HEK293T (cell line): Measurements from ENCODE around the gene KIAA1614.

Experiments used
- CTCF ChIA-PET: fragments of 350-600 bp; formaldehyde crosslinking; extraction: SDS; loops from one replicate; lab custom pipeline; 2021; ENCODE audit warnings: antibody characterized with exemption, inconsistent platforms; lab: Yijun Ruan, JAX
- POLR2A ChIA-PET: fragments of 350-600 bp; formaldehyde crosslinking; extraction: SDS; loops from one replicate; lab custom pipeline; 2020; ENCODE audit warnings: antibody characterized with exemption, inconsistent platforms; lab: Yijun Ruan, JAX
- DNase-seq: peaks from one replicate; pipeline ENCODE4 v3.0.0; 2012; ENCODE audit warnings: mixed read lengths; ENCODE audit errors: extremely low spot score
- ARNT ChIP-seq: fragments of 450-650 bp; IDR thresholded peaks from 2 replicates; pipeline ENCODE4 v1.6.1; 2017; ENCODE audit warnings: mild to moderate bottlenecking
- BHLHE40 ChIP-seq: fragments of 450-650 bp; IDR thresholded peaks from 2 replicates; pipeline ENCODE4 v1.6.1; 2016; ENCODE audit warnings: mild to moderate bottlenecking, moderate library complexity, borderline replicate concordance
- CTBP1 ChIP-seq: fragments of 450-650 bp; IDR thresholded peaks from 2 replicates; pipeline ENCODE4 v1.6.1; 2016; ENCODE audit warnings: borderline replicate concordance
- ELF4 ChIP-seq: fragments of 450-650 bp; IDR thresholded peaks from 2 replicates; pipeline ENCODE4 v1.6.1; 2017; ENCODE audit warnings: antibody characterized with exemption
- FOXA1 ChIP-seq: fragments of 450-650 bp; IDR thresholded peaks from 2 replicates; pipeline ENCODE4 v1.6.1; 2016; ENCODE audit warnings: mild to moderate bottlenecking
- FOXK2 ChIP-seq: fragments of 450-650 bp; IDR thresholded peaks from 2 replicates; pipeline ENCODE4 v1.6.1; 2016; ENCODE audit warnings: mild to moderate bottlenecking
- FOXM1 ChIP-seq: fragments of 450-650 bp; IDR thresholded peaks from 2 replicates; pipeline ENCODE4 v1.6.1; 2017; ENCODE audit warnings: mild to moderate bottlenecking, borderline replicate concordance
- HDGF ChIP-seq: fragments of 450-650 bp; IDR thresholded peaks from 2 replicates; pipeline ENCODE4 v1.6.1; 2017; ENCODE audit warnings: antibody characterized with exemption, borderline replicate concordance
- L3MBTL2 ChIP-seq: fragments of 450-650 bp; conservative IDR thresholded peaks from 2 replicates; pipeline ENCODE4 v1.6.1; 2016; ENCODE audit warnings: mild to moderate bottlenecking
- LEF1 ChIP-seq: fragments of 450-650 bp; IDR thresholded peaks from 2 replicates; pipeline ENCODE4 v1.6.1; 2017; ENCODE audit warnings: mild to moderate bottlenecking, borderline replicate concordance
- NFRKB ChIP-seq: fragments of 450-650 bp; IDR thresholded peaks from 2 replicates; pipeline ENCODE4 v1.6.1; 2016; ENCODE audit warnings: mild to moderate bottlenecking, moderate library complexity
- SP1 ChIP-seq: fragments of 450-650 bp; IDR thresholded peaks from 2 replicates; pipeline ENCODE4 v1.6.1; 2017
- SUZ12 ChIP-seq: fragments of 450-650 bp; IDR thresholded peaks from 2 replicates; pipeline ENCODE4 v1.6.1; 2016; ENCODE audit warnings: mild to moderate bottlenecking
- TARDBP ChIP-seq: fragments of 450-650 bp; IDR thresholded peaks from 2 replicates; pipeline ENCODE4 v1.6.1; 2016
- ZNF384 ChIP-seq: fragments of 450-650 bp; IDR thresholded peaks from 2 replicates; pipeline ENCODE4 v1.6.1; 2016
- TF ChIP-seq, protein P1 (sequence below): fragments of 450-650 bp; IDR thresholded peaks from 2 replicates; pipeline ENCODE4 v1.6.1; 2016

Gene KIAA1614

DNA sequence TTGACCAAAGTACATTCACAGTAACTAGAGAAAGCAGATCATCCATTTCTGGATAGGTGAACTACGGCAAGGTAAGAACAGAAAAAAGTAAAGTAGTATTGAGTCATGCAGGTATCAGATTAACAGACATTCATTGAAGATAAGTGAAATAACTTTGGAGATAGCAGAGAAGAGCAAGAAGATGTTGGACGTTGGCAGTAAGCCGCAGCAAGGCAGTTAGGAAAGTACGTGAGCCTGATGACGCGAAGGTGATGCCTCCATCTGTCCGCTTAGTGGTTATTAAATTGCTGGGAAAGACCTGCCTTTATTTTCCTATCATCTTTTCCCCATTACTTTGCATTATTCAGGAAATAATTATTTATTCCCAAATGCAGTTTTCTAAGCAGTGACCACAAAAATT is 24.9 kb upstream of the KIAA1614 start:
- ChIA-PET POLR2A (no interaction called here), CTCF (no interaction called here)
- no peak for DNase-seq
- TF ChIP-seq, protein P1, sequence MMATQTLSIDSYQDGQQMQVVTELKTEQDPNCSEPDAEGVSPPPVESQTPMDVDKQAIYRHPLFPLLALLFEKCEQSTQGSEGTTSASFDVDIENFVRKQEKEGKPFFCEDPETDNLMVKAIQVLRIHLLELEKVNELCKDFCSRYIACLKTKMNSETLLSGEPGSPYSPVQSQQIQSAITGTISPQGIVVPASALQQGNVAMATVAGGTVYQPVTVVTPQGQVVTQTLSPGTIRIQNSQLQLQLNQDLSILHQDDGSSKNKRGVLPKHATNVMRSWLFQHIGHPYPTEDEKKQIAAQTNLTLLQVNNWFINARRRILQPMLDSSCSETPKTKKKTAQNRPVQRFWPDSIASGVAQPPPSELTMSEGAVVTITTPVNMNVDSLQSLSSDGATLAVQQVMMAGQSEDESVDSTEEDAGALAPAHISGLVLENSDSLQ: no peak
- TF ChIP-seq TARDBP (no peak), ZNF384 (no peak), L3MBTL2 (no peak)

DNA sequence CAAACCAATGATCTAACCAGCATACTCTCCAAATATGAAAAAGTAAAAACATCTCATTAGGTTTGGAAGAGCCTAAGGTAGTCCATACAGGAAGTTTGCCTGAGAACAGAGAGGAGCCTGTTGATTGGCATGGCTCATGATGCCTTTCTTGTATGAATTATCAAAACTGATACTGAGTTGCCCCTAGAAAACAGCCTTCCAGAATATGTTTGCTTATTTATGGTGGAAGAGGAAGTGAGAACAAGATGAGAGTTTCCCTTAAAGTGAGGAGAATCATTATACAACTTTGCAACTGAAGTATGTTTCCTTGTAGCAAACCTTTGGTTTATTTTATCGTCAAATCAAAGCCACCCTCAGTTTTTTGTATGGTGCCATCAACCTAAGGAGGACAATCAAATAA is 23.8 kb upstream of the KIAA1614 start:
- POLR2A ChIA-PET: no interaction called here
- CTCF ChIA-PET: no interaction called here

DNA sequence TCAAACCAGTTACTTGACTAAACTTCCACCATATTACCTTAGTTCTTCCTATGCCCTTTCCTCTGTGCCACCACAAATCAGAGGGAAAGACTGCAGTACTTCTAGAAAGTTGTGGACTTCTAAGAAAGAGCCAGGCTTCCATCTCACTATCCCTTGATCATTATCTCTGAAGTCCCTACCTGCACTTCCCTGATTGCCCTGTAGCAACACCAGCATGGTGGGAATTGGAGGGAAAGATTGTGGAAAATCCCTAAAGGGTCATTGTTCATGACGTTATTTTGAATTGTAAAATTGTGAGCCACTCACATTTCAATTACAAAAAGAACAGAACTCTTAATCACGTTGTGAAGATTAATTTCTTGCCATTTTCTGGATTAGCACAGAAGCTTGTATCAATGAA is 23.4 kb upstream of the KIAA1614 start:
- ChIA-PET CTCF (no interaction called here), POLR2A (no interaction called here)
- no peak for DNase-seq
- TF ChIP-seq SUZ12 (no peak), ZNF384 (no peak), FOXA1 (no peak), NFRKB (no peak), CTBP1 (no peak), BHLHE40 (no peak)
- TF ChIP-seq, protein P1: no peak

More for the DNA sequence above, 23.8 kb upstream of the KIAA1614 start:
- TF ChIP-seq FOXM1 (no peak), LEF1 (no peak), BHLHE40 (no peak), TARDBP (no peak), NFRKB (no peak), HDGF (no peak), ARNT (no peak), L3MBTL2 (no peak), ZNF384 (no peak), SP1 (no peak), ELF4 (no peak), SUZ12 (no peak), FOXK2 (no peak), CTBP1 (no peak), FOXA1 (no peak)
- TF ChIP-seq, protein P1: no peak
- no peak for DNase-seq

- POLR2A ChIA-PET: no interaction called here
- CTCF ChIA-PET: no interaction called here
- no peak for TF ChIP-seq FOXA1
- TF ChIP-seq SP1: no peak
- no peak for TF ChIP-seq HDGF
- no peak for TF ChIP-seq FOXM1
- TF ChIP-seq CTBP1: no peak
- no peak for TF ChIP-seq BHLHE40
- no peak for TF ChIP-seq LEF1
- no peak for TF ChIP-seq ELF4
- no peak for TF ChIP-seq SUZ12
- TF ChIP-seq L3MBTL2: no peak
- no peak for TF ChIP-seq ZNF384
- TF ChIP-seq FOXK2: no peak
- DNase-seq: no peak
These were observed 20.4 kb upstream of the KIAA1614 start for GRCh38 chr1:180892272-180892671.

DNA sequence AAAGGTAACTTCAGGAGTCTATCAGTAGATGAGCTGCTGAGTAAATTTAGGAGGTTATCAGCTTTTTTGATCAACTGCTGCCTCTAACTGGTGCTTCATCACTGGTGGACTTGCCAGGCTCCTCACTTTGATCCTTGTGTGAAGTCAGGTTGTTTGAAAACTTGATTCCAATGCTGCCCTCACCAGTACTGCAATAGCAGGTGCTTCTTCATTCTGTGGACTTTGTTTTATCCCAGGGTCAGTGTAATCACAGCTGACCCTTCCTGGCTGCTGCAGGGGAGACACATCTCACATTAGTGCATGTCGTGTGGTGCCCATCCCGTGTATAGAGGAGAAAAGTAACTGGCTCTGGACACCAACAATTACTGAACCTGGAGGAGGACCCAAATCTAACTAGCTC is 20.0 kb upstream of the KIAA1614 start:
- DNase-seq: no peak
- ChIA-PET POLR2A (no interaction called here), CTCF (no interaction called here)
- TF ChIP-seq CTBP1: no peak
- TF ChIP-seq SUZ12: no peak
- TF ChIP-seq L3MBTL2: no peak
- no peak for TF ChIP-seq ARNT
- TF ChIP-seq HDGF: no peak
- TF ChIP-seq FOXM1: no peak
- TF ChIP-seq ELF4: no peak
- no peak for TF ChIP-seq TARDBP
- no peak for TF ChIP-seq LEF1
- no peak for TF ChIP-seq NFRKB
- no peak for TF ChIP-seq SP1

- DNase-seq: no peak
- POLR2A ChIA-PET: no interaction called here
- TF ChIP-seq ELF4: no peak
- no peak for TF ChIP-seq SUZ12
- no peak for TF ChIP-seq LEF1
- TF ChIP-seq, protein P1: no peak
- TF ChIP-seq FOXA1: no peak
- TF ChIP-seq BHLHE40: no peak
- no peak for TF ChIP-seq FOXK2
- no peak for TF ChIP-seq ARNT
- no peak for TF ChIP-seq SP1
- TF ChIP-seq NFRKB: no peak
- TF ChIP-seq TARDBP: no peak
- TF ChIP-seq ZNF384: no peak
- no peak for TF ChIP-seq FOXM1
- TF ChIP-seq L3MBTL2: no peak
- TF ChIP-seq CTBP1: no peak
- no peak for TF ChIP-seq HDGF
- CTCF ChIA-PET: no interaction called here
These were observed 19.1 kb upstream of the KIAA1614 start for GRCh38 chr1:180893614-180894013.
